GM19438 (cell line): Measurements from ENCODE around the gene LIN54.
"Not testable (repeated sequence)": the region's sequence is repeated elsewhere in the genome, so short reads cannot be mapped to it uniquely, and the experiment has no call there.

Experiments
- ATAC-seq: cut with Tn5 transposase; IDR thresholded peaks from one replicate; pipeline ENCODE4 v1.9.1; 2021; ENCODE audit warnings: low read depth; ENCODE audit not compliant: unreplicated experiment

Gene LIN54

DNA sequence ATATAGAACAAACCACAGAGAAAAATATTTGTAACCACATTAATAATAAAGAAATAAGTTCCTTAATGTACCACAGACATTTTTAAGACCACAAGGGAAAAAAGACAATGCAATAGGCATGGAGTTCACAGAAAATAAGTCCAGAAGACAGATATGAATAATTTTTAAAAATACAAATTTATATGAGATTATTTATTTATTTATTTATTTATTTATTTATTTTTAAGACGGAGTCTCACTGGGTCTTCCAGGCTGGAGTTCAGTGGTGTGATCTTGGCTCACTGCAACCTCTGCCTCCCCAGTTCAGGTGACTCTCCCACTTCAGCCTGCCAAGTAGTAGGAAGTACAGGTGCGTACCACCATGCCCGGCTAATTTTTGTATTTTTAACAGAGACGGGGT, 56.4 kb downstream of the LIN54 start:
- no peak for ATAC-seq

GRCh38 chr4:82951196-82951595, 59.4 kb downstream of the LIN54 start:
- no peak for ATAC-seq

- no peak for ATAC-seq
Observed at GRCh38 chr4:82948647-82949204, 61.9 kb downstream of the LIN54 start.

DNA sequence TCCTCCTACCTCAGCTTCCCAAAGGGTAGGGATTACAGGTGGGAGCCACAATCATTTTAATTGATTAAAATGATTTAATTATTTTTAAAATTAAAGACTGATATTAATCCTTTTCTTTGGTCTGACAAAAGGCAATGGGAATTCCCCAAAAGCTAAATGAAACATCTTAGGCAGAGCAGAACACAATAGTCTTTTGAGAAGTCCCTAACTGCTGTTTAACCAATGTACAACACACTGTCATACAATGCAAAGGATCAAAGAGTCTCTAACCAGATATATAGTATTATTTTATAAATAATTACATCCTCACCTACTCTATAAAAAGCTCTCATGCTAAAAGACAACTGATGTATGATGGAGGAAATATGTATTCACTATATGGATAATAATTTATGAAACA, 63.1 kb downstream of the LIN54 start:
- no peak for ATAC-seq

GRCh38 chr4:82939414-82939813, 71.2 kb downstream of the LIN54 start:
- no peak for ATAC-seq

DNA sequence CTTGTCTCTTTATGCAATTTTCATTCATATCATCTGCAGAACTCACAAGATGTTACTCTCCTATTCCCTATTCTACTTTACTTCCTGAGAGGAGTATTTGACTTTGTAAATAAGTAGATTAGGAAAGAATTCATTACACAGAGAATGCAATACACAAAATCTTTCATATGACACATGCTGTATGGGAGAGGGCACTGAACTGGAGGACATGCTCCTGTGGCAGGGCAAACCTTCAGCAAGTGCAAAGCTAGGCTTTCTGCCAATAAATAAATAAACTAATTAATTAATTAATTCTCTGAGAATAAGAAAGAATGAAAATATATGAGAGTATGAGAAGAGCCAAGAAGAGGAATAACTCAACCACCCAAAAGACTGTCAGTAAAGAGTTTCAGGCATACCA, 76.2 kb downstream of the LIN54 start:
- no peak for ATAC-seq

DNA sequence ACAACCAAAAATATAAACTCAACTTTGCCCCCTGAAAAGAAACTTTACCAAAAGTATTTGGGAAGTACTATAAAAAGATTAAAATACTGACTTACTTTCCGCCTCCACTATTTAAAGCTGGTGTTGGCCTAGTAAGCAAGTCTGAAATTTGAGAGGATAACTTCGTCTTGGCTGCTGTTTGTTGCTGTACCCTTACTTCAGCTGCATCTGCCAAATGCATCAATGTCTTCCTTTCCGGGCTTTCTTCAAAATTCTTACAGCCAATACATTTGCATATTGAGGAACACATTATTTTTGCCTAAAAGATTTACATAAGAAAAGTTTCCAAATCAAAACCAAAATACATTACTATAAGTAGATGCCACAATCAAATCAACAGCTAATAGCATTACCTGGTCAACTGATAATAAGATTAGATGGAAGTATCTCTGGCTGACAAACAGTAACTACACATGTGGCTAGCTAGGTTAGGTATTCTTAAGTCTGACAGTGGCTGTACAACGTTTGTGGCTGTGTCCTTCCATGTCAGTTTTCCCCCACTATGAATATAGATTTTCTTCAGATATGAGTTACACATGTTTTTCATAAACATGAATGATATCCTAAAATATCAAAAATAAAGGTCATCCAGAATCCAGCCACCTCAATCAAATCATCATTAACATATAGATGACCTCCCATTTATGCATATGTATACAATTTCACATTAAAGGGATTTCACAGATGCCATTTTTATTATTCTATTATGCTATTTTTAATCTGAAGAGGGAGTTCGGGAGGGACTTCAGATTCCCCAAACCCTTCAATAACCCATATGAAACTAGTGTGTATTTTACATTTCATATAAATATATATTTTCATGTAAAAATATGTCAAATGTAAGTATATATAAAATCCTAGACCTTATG, 79.5 kb downstream of the LIN54 start:
- no peak for ATAC-seq

DNA sequence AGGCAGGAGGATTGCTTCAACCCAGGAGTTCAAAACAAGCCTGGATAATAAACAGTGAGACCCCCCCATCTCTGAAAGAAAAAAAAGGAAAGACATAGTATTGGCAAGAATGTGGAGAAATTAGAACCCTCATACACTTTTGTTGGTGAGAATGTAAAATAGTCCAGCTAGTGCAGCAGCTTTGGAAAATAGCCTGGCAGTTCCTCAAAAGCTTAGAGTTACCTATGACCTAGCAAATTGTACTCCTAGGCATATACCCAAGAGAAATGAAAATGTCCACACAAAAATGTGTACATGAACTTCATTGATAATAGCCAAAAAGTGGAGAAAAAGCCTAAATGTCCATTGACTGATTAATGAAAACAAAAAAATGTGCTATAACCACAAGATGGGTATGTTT, 88.8 kb downstream of the LIN54 start:
- no peak for ATAC-seq

- ATAC-seq: no peak
Observed at GRCh38 chr4:82919386-82919785, 91.2 kb downstream of the LIN54 start.

- no peak for ATAC-seq
Observed at GRCh38 chr4:82918091-82918490, 92.5 kb downstream of the LIN54 start.

DNA sequence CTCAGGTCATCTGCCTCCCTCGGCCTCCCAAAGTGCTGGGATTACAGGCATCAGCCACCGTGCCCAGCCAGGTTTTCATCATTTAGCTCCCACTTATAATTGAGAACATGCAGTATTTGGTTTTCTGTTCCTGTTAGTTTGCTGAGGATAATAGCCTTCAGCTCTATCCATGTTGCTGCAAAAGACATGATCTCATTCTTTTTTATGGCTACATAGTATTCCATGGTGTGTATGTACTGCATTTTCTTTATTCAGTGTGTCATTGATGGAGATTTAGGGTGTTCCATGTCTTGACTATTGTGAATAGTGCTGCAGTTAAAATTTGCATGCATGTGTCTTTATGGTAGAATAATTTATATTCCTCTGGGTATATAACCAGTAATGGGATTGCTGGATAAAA, 96.7 kb downstream of the LIN54 start:
- not testable (repeated sequence) for ATAC-seq

DNA sequence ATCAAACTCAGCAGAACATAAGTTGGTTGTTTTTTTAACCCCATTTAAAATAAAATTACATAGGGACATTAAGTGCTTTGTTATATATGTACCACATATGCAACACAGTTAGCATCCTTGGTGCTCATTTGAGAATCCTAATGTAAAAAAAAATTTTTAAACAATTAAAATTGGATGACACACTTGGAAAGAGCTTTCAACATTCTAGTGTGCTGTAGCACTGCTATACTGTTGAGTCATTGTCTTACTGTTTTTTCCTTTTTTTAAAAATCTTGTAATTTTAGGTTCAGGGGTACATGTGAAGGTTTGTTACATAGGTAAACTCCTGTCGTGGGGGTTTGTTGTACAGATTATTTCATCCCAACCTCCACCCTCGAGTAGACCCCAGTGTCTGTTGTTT, 97.3 kb downstream of the LIN54 start:
- no peak for ATAC-seq

DNA sequence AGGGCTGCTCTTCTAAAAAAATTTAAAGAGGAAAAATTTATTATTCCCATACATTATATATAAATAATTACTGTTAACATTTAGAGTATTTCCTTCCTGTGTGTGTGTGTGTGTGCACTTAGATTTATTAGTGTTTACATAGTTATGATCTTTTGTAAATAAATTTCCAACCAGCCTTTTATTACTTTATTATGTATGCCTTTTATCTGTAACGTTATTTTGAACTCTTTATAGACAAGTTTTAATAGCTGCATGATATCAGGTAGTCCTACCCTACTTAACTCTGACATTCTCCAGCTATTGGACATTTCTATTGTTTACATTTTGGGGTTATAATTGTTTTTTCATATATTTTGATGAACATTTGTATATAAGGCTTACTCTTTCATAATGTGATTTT, 101.3 kb downstream of the LIN54 start:
- ATAC-seq: no peak

GRCh38 chr4:82906469-82906868, 104.2 kb downstream of the LIN54 start:
- no peak for ATAC-seq

GRCh38 chr4:82905205-82905604, 105.4 kb downstream of the LIN54 start:
- peak; percentile 44 for ATAC-seq

DNA sequence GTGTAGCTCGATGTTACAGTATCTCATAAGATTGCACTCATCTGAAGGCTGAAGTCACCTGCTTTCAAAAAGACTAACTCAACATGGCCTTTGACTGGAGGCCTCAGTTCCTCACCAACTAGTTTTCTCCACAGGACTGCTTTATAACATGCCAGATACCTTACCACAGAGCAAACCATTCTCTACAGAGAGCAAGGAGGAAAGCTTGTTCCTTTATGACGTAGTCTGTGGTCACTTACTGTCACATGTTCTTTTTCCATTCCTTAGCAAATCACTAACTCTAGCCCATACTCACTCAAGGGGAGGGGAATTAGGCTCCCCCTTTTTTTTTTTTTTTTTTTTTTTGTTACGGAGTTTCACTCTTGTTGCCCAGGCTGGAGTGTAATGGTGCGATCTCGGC, 106.9 kb downstream of the LIN54 start:
- ATAC-seq: no peak

GRCh38 chr4:82901183-82901718, 109.4 kb downstream of the LIN54 start:
- ATAC-seq: no peak

GRCh38 chr4:82900411-82901182, 110.0 kb downstream of the LIN54 start, which contains the start of gene THAP9:
THAP9 (plus strand) TSS chr4:82900735; CDS start chr4:82900803, 68 bp downstream.
- ATAC-seq: peak; percentile 90

DNA sequence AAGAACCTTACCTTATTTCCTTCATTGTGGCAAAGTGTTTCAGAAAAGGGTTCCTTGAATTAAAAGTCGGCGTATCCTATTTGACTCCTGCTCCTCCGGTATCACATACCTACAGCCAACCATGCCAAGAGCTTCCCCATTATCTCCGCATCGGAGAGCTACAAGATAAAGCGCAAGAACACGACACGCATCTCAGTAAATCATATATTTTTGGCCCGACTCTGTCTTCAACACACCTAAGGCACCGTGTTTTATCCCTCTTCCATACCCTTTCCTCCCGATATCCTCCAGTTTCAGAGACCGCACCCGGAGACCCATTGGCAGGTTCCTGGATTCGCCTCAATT, 110.6 kb downstream of the LIN54 start:
- peak; percentile 8 for ATAC-seq

DNA sequence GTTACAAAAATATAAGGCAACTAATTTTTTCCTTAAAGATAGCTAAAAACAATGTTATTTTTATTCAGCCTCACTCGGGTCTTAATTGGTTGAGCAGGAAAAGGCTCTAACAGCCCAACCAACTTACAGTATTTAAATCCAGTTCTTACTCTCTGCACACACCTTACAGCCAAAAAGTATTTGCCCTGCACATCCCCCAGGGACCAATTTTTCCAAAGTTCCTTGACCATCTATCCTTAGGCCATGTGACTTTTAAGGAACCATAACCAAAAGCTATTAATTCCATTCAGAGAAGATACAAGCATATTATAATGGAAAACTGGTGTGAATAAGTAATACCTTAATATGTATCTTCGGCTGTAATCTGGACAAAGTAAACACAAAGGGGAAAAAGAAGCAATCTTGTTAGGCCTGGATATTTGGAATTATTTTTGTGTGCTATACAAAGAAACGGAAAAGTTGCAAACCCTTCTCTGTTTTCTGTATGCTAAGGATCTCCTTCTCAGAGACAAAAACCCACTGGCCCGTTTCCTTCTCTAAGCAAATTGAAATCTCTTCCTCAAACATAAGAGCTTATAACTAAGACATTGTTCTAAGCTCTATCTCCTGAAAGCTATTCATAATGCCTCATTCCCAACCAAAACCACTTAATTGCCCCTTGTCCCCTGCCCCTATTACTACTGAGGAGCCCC, 111.1 kb downstream of the LIN54 start:
- ATAC-seq: no peak
